Inferior parietal cortex (tissue), 1 donor: ENCODE measurements around the gene MROH2B.
"Not testable (repeated sequence)": the region's sequence is repeated elsewhere in the genome, so short reads cannot be mapped to it uniquely, and the experiment has no call there.

Experiments used
- DNase-seq: peaks from one replicate; pipeline ENCODE4 v3.0.0-alpha.2; 2016; ENCODE audit errors: extremely low spot score

Gene MROH2B

GRCh38 chr5:41022600-41022999 lies 48.5 kb downstream of the MROH2B start:
- not testable (repeated sequence) for DNase-seq

GRCh38 chr5:41012318-41012717 lies 58.8 kb downstream of the MROH2B start:
- DNase-seq, result no peak

GRCh38 chr5:41010572-41010971 lies 60.6 kb downstream of the MROH2B start:
- no peak for DNase-seq

DNA sequence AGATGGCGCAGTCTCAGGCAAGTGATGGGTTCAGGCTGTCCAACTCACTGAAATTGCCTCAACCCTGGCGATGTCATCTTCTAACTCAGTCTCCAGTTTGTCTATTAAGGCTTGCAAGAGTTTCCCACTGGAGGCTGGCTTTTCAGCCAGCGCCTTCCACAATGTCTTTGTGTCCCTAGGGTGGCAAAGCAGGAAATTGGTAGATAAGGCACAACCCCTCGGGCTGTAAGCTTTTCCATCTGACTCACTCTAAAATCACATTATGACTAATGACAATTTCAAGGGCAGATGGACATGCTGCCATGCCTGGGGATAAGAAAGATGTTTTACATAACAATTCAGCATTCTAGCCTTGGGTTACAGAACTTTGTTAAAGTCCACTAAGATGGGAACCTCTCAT lies 61.9 kb downstream of the MROH2B start:
- DNase-seq, result no peak

- DNase-seq, result no peak
Measured at GRCh38 chr5:41004931-41005330, 66.2 kb downstream of the MROH2B start.

DNA sequence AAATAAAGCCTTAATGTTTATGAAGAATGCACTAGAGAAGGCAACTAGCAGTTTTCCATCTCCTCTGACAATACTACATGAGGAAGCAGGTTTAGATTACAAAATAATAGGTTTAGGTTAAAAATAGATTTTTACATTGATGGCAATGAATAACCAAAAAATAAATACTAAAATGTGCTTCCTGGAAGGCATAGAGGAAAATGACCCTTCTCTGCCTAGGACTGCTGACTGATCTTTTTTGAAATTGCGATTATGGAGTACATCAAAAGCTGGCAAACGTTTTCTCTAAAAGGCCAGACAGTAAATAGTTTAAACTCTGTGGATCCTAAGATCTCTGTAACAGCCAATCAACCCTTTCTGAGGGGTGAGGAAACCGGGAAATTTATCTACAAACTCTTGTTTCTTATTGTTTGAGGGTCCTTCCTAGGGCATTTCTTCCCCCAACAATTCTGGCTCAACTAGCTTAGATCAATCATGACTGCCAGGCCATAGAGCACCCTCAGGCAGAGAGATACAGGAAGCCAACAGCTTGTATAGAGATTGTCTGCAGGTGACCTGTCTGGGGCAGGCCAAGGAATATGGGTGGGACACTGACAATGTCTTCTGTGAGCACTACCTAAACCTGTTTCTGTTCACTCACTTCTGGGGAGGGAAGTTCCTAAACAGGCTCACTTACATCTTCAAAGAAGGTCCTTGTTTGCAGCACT lies 67.3 kb downstream of the MROH2B start:
- DNase-seq, result no peak

DNA sequence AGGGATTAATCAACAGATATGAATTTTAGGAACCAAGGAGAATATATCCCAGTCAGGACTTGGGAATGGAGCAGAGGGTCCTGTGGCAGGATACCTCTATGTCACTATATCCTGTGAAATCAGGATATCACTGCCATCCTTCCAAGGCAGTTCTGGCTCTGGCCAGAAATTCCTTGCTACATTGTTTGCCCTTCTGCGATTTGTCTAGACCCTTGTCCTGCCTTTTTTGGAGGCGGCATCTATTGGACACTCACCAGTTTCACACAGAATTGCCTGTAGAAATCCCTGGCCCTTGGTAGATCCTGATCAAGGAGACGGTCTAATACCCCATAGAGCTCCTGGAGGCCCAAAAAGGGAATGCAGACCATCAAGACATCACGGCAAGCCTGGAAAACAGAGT lies 71.2 kb downstream of the MROH2B start:
- DNase-seq, result no peak

DNA sequence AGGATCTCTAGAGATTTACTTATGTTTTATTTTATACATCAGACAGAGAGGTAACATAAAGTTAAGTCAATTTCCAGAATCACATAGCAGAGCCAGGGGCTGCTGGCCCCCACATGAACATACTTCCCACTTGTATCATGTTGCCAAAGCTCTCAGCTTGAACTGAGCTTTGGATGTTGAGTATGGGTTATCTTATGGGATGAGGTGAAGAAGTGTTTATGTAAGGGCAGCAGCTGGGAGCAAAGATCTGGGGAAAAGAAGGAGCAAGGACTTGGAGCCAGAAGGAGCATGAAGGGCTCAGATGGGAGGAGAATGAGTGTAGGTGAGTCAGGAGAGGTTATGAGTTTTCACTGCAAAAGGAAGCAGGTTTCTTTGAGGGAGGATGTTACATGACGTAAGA lies 72.0 kb downstream of the MROH2B start:
- no peak for DNase-seq

GRCh38 chr5:40995801-40996586 lies 75.1 kb downstream of the MROH2B start:
- DNase-seq, result no peak

DNA sequence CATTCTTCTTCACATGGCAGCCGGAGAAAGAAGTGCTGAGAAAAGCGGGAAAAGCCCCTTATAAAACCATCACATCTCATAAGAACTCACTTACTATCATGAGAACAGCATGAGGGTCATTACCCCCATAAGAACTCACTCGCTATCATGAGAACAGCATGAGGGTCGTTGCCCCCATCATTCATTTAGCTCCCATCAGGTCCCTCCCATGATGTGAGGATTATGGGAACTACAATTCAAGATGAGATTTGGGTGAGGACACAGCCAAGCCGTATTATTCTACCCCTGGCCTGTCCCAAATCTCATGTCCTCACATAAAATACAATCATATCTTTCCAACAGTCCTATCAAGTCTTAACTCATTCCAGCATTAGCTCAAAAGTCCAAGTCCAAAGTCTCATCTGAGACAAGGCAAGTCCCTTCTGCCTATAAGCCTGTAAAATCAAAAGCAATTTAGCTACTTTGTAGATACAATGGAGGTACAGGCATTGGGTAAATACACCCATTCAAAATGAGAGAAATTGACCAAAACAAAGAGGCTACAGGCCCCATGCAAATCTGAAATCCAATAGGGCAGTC lies 79.1 kb downstream of the MROH2B start:
- no peak for DNase-seq

DNA sequence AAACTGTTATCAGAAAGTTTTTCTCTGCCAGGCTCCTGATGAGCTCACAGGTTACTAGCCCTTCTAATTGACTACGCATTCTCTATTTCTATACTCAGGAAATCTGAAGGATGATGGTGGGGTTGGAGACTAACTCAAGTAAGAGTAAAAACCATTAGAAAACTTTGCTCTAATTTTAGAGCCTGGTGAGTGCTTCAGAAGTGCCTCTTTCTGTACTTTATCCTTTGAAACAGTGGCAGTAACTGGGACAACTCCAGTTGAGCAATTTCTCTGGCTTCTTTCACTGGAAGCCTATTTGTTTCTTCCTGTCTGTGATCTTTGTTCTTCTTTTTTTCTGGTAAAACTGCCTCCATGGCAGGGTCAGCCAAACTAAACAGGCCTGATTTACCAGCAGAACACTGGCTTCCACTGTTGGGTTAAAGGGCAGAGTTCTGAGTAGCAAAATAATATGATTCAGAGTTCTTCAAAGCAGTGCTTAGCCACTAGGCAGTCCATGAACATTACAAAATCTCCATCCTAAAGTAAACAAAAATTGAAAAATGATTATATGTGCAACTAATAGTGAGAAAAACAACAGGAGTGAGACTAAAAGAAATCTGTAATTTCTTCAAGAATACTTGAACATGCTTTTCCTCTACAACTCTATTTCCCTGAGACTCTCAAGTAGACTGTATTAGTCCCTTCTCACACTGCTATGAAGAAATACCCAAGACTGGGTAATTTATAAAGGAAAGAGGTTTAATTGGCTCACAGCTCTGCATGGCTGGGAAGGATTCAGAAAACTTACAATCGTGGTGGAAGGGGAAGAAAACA lies 79.8 kb downstream of the MROH2B start:
- DNase-seq, result no peak

GRCh38 chr5:40988746-40989510 lies 82.2 kb downstream of the MROH2B start:
- no peak for DNase-seq

- DNase-seq, result no peak
Measured at GRCh38 chr5:40987349-40987748, 83.8 kb downstream of the MROH2B start.

GRCh38 chr5:40986666-40987065 lies 84.5 kb downstream of the MROH2B start:
- DNase-seq, result no peak

DNA sequence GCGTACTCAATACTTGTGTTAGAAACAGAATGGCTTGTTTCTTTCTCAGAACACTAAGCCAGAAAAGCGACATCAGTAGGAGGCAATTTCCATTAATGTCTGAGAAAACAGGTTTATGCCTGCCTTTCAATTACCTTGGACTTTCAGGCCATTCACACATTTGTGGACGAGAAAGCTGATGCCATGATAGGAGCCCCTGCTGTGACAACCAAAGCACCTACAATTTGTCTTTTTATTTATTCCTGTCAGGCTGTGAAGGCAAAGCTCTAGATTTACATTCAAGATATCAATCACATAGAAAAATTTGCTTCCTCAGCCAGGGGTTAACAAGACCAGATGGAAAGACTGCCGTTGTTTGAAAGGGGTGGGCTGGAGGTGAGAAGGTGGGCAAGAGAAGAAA lies 85.6 kb downstream of the MROH2B start:
- DNase-seq, result no peak

GRCh38 chr5:40984884-40985283 lies 86.3 kb downstream of the MROH2B start:
- no peak for DNase-seq

- no peak for DNase-seq
Measured at GRCh38 chr5:40983781-40984180, 87.4 kb downstream of the MROH2B start.

DNA sequence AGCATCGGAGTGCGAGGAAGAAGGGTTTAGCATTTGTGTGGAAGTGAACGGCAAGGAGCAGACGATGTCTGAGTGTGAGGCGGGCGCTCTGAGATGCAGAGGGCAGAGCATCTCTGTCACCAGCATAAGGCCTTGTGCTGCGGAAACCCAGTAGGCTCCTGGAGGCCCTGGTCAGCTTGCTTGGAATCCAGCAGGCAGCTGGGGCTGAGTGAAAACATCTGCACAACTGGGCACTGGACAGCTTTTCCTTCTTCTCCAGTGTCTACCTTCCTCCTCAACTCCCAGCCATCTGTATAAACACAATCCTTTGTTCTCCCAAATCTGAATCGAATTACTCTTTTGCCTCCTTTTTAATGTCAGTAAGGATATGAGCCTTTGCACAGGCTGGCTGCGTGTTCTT lies 89.7 kb downstream of the MROH2B start:
- DNase-seq, result no peak

DNA sequence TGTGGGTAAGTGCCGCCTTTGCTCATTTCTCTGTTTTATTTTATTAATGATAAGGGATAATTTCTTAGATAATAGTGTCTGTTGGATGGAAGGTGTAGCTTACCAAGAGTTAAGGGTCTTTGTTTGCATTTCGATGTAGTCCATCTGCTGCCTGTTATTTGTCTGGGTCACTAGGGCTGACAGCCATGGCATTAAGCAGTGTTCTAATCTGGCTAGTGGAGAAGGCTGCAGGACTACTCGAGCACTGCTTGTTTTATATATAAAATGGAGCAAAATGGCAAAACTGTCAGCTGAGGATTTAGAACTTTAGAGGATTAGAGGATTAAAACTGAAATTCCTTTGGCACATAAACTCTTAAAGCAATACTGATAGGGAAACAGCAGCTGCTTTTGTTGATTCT lies 94.3 kb downstream of the MROH2B start:
- no peak for DNase-seq

GRCh38 chr5:40976041-40976440 lies 95.1 kb downstream of the MROH2B start:
- DNase-seq, result no peak

GRCh38 chr5:40973364-40974004 lies 97.7 kb downstream of the MROH2B start:
- DNase-seq, result no peak
